ENCODE results near the gene CAMSAP3.
"Not testable (repeated sequence)": the region's sequence is repeated elsewhere in the genome, so short reads cannot be mapped to it uniquely, and the experiment has no call there.

CAMSAP3 gene

GRCh38 chr19:7570761-7571160 is 24.9 kb upstream of the CAMSAP3 start:
- no peaks in the 10 kb centered on the region for H3K27me3 ChIP-seq (ENCODE audit: control insufficient read depth, insufficient read depth, low read length)
- no peak for TF ChIP-seq CTCF (IDR thresholded peaks at IDR 0.05)
- H3K4me3 ChIP-seq (ENCODE audit: low read depth, low read length) = no peak overlapping the region
- H3K4me2 ChIP-seq (ENCODE audit: low read length) = no peak overlapping the region
- H3K9ac ChIP-seq = no peak overlapping the region
- no peaks in the 10 kb centered on the region for H3K4me1 ChIP-seq
- H3K36me3 ChIP-seq (ENCODE audit: control insufficient read depth, insufficient read depth, low read length) = no peaks in the 10 kb centered on the region
- H3K79me2 ChIP-seq = no peaks in the 10 kb centered on the region
- H2AFZ ChIP-seq = no peak overlapping the region
- H3K27ac ChIP-seq = no peak overlapping the region
- no peaks in the 10 kb centered on the region for H3K9me3 ChIP-seq (ENCODE audit: control insufficient read depth, low read length)

GRCh38 chr19:7575434-7576040 is 20.1 kb upstream of the CAMSAP3 start:
- Histone ChIP-seq H2AFZ (no peak overlapping the region), H3K4me3 (ENCODE audit: low read depth, low read length) (no peak overlapping the region)
- TF ChIP-seq CTCF (IDR thresholded peaks at IDR 0.05) = no peak

GRCh38 chr19:7577422-7577821 is 18.2 kb upstream of the CAMSAP3 start:
- not testable (repeated sequence) for H3K9me3 ChIP-seq (ENCODE audit: control insufficient read depth, low read length); H3K79me2 ChIP-seq; H3K36me3 ChIP-seq (ENCODE audit: control insufficient read depth, insufficient read depth, low read length); H2AFZ ChIP-seq; H3K9ac ChIP-seq; H3K4me1 ChIP-seq; H3K27ac ChIP-seq; H3K4me2 ChIP-seq (ENCODE audit: low read length); H3K4me3 ChIP-seq (ENCODE audit: low read depth, low read length); H3K27me3 ChIP-seq (ENCODE audit: control insufficient read depth, insufficient read depth, low read length)

More at GRCh38 chr19:7575434-7576040, 20.1 kb upstream of the CAMSAP3 start:
- H3K4me1 ChIP-seq = no peaks in the 10 kb centered on the region
- H3K9ac ChIP-seq = no peak overlapping the region
- no peak overlapping the region for H3K4me2 ChIP-seq (ENCODE audit: low read length)
- no peak overlapping the region for H3K27ac ChIP-seq
- no peaks in the 10 kb centered on the region for H3K79me2 ChIP-seq
- H3K9me3 ChIP-seq (ENCODE audit: control insufficient read depth, low read length) = no peaks in the 10 kb centered on the region
- H3K27me3 ChIP-seq (ENCODE audit: control insufficient read depth, insufficient read depth, low read length) = no peaks in the 10 kb centered on the region
- H3K36me3 ChIP-seq (ENCODE audit: control insufficient read depth, insufficient read depth, low read length) = no peaks in the 10 kb centered on the region

- no peak overlapping the region for H3K27ac ChIP-seq
- no peaks in the 10 kb centered on the region for H3K4me1 ChIP-seq
- H3K36me3 ChIP-seq (ENCODE audit: control insufficient read depth, insufficient read depth, low read length) = no peaks in the 10 kb centered on the region
- no peak overlapping the region for H3K4me3 ChIP-seq (ENCODE audit: low read depth, low read length)
- H3K4me2 ChIP-seq (ENCODE audit: low read length) = no peak overlapping the region
- TF ChIP-seq CTCF (IDR thresholded peaks at IDR 0.05) = no peak
- H3K79me2 ChIP-seq = no peaks in the 10 kb centered on the region
- no peaks in the 10 kb centered on the region for H3K27me3 ChIP-seq (ENCODE audit: control insufficient read depth, insufficient read depth, low read length)
- H3K9me3 ChIP-seq (ENCODE audit: control insufficient read depth, low read length) = no peaks in the 10 kb centered on the region
- H2AFZ ChIP-seq = no peak overlapping the region
- H3K9ac ChIP-seq = no peak overlapping the region
These were observed 17.5 kb upstream of the CAMSAP3 start for GRCh38 chr19:7578127-7578526.

- Histone ChIP-seq H3K4me3 (ENCODE audit: low read depth, low read length) (no peak overlapping the region), H3K9me3 (ENCODE audit: control insufficient read depth, low read length) (no peaks in the 10 kb centered on the region), H3K79me2 (no peaks in the 10 kb centered on the region), H3K4me2 (ENCODE audit: low read length) (no peak overlapping the region), H3K27me3 (ENCODE audit: control insufficient read depth, insufficient read depth, low read length) (no peaks in the 10 kb centered on the region), H3K9ac (no peak overlapping the region), H3K27ac (no peak overlapping the region), H3K4me1 (no peaks in the 10 kb centered on the region), H2AFZ (no peak overlapping the region), H3K36me3 (ENCODE audit: control insufficient read depth, insufficient read depth, low read length) (no peaks in the 10 kb centered on the region)
- TF ChIP-seq CTCF (IDR thresholded peaks at IDR 0.05) = no peak
These were observed 16.5 kb upstream of the CAMSAP3 start for GRCh38 chr19:7579182-7579581.
